Frontal cortex (tissue), 4 donors: Measurements from ENCODE around the gene USP16. TPM values are rescaled to one million over a fixed set of nuclear protein-coding genes. Genes with fewer than 3 reads are reported as not detected.

Experiments
- DNase-seq, 2 donors: peaks; one replicate each; pipeline ENCODE4 v3.0.0; 2012; ENCODE audit warnings: low spot score in 2 of 2
- FAIRE-seq: peaks from 2 replicates; lab custom pipeline; 2012; peaks lifted over from hg19 to GRCh38; lab: Jason Lieb, UNC
- total RNA-seq: library from RNA; depleted of rRNA; stranded (reverse); fragments of >200 nt; gene quantifications from one replicate; pipeline ENCODE4 v1.2.3, GENCODE V29; 2014
- donor health status: control.
- donor health status: control.
- donor health status: control.

Gene USP16
- total RNA-seq, 1 donor from 2014 or later: 34.6 TPM

- FAIRE-seq: no peak
- DNase-seq: no peak
Observed at GRCh38 chr21:29078869-29079767, 54.6 kb downstream of the USP16 start.

DNA sequence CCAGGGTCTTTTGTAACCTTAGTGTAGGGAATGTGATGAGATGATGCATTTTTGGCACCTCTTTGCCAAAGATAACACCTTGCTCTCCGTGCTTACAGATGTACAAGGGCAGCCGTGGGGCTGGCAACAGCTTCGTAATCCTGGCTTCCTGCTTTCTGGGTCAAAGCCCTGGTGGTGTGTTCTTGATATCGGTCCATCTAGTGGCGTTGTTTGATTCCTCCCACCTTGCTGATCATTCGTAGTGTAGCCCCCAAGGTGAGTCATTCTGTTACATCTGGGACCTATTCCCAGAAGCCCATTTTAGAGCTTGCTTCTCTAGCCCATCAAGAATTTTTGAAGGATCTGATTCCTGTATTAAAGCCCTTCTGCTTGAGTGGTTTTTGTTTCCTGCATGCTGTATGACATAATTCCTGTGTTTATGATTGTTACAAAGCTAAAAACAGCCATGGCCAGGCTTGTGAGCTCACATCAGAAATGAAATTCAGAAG lies 56.0 kb downstream of the USP16 start:
- DNase-seq (no peak), FAIRE-seq (no peak)

DNA sequence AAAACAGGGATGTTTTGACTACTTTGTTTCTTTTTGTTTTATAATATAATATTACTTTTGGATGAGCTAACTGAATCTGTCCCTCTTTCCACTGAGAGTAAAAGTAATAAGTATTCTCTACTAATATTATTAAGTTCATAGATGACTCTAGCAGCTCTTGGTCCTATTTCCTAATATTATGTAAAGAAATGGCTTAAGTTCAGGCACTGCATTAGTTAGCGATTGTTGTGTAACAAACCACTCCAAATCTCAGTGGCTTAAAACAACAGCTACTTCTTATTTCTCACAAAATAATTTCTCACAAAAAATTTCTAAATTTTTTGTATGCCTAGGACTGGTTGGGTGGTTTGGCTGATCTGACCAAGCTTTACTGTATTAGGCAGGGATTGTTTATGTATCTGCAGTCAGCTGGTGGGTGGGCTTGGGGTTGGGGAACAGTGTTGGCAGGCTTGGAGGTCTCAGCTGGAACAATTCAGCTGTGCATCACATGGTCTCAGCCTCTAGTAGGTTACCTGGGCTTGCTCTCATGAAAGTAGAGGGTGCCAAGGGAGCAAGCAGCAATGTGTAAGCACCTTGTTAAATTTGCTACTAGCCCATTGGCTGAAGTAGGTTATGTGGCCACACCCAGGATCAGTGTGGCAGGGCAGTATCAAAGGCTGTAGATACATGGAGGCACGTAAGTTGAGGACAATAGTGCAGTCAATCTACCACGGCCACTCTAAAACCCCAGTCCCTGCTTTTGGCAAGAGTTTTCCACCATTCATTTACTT lies 57.8 kb downstream of the USP16 start:
- FAIRE-seq (no peak), DNase-seq (no peak)

DNA sequence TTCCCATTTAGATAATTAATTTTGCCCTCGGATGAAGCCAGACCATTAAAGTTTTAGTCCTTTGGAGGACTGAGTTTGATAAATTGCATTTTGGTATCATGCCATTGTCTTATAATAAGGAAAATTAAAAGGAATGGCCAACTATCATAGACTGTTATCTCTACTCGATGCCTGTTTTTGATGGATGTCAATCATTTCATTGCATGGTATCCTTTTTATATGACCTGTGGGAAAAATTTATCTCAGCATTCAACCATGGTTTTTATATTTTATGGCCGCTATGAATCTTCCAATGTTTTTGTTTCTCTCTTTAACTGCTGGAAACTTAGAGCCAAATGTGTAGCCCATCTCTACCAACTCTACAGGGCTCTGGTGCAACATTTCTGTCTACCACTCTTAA lies 58.8 kb downstream of the USP16 start:
- DNase-seq: no peak

GRCh38 chr21:29084372-29084771 lies 59.9 kb downstream of the USP16 start:
- DNase-seq (no peak), FAIRE-seq (no peak)

More for the DNA sequence above, 58.8 kb downstream of the USP16 start:
- no peak for FAIRE-seq

- FAIRE-seq (no peak), DNase-seq (no peak)
Observed at GRCh38 chr21:29085106-29085752, 60.8 kb downstream of the USP16 start.

- no peak for FAIRE-seq
- DNase-seq: no peak
Observed at GRCh38 chr21:29091033-29091432, 66.6 kb downstream of the USP16 start.

GRCh38 chr21:29092102-29092959 lies 67.9 kb downstream of the USP16 start:
- DNase-seq (no peak), FAIRE-seq (no peak)

- no peak for DNase-seq
- FAIRE-seq: no peak
Observed at GRCh38 chr21:29096218-29097015, 71.9 kb downstream of the USP16 start.

GRCh38 chr21:29098156-29098555 lies 73.7 kb downstream of the USP16 start:
- DNase-seq: peak in 1 of 2 donors; percentile 16
- no peak for FAIRE-seq

GRCh38 chr21:29102791-29103257 lies 78.4 kb downstream of the USP16 start:
- FAIRE-seq: no peak

More at GRCh38 chr21:29102791-29103257, 78.4 kb downstream of the USP16 start:
- no peak for DNase-seq

Other genes starting within 250 kb of the USP16 start
- gene LTN1, start 31.8 kb upstream of the USP16 start, total RNA-seq: 39.9 TPM
- gene RWDD2B, start 5.3 kb upstream of the USP16 start, total RNA-seq: 7.7 TPM
- 262 TPM for gene CCT8, start 49.0 kb downstream of the USP16 start, total RNA-seq
- 1.2 TPM for gene MAP3K7CL, start 106.0 kb downstream of the USP16 start, total RNA-seq